ENCODE results near the gene KSR2.

The KSR2 gene

GRCh38 chr12:117567644-117568216 lies 401.1 kb downstream of the KSR2 start:
- no peak for DNase-seq

DNA sequence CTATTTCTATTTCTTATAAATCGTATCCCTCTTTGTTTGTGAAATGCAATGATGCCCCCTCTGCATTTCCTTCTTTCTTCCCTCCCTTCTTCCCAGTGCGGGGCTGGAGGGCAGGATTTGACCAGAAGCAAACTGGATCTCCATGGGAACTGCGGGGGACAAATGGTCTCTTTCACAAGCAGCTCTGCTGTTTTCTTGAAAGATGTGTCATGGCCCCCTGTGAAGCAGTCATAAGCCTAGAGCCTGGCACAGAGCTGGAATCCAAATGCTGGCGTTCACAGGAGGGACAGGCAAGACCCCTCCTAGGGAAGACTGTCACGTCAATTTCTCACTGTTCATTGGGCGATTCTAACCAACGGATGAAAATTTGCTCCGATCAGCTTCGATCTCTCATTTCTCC lies 403.9 kb downstream of the KSR2 start:
- no peak for DNase-seq

- no peak for DNase-seq
Measured at GRCh38 chr12:117563706-117564105, 405.1 kb downstream of the KSR2 start.

- DNase-seq = no peak
Measured at GRCh38 chr12:117563007-117563406, 405.8 kb downstream of the KSR2 start.

- DNase-seq = no peak
Measured at GRCh38 chr12:117561990-117562389, 406.8 kb downstream of the KSR2 start.

DNA sequence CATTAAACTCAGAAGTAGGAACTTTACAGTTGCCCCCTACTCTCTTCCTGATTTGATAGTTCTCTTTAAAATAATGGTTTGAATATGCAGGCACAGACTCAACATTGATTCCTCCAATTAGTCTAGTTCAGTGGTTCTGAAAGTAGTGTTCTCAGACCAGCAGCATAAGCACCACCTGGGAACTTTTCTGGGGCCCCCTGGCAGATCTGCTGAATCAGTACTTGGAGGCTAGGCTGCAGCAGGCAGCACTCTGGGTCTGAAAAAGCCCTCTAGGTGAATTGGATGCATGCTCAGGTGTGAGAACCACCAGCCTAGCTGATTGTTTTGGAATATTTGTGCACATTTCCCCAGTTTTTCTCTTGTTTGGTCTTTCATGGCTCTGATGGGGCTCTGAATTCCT lies 408.8 kb downstream of the KSR2 start:
- no peak for DNase-seq

GRCh38 chr12:117555889-117556288 lies 412.9 kb downstream of the KSR2 start:
- DNase-seq = no peak

DNA sequence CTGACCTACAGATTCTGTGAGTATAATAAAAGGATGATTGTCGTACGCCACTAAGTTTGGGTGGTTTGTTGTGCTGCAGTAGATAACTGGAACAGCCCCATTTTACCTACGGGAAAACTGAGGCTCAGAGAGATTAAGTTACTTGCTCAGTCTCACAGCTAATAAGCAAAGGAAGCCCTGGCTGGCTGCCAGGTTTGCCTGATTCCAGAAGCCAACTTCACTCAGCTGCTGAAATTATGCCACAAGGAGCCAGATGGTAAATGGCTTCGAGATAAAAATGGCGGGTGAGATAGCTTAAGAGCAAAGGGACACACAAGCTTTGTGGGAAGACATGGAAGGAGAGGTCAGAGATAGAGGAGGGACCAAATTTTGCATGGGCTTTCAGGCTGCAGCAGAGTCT lies 415.8 kb downstream of the KSR2 start:
- no peak for DNase-seq

DNA sequence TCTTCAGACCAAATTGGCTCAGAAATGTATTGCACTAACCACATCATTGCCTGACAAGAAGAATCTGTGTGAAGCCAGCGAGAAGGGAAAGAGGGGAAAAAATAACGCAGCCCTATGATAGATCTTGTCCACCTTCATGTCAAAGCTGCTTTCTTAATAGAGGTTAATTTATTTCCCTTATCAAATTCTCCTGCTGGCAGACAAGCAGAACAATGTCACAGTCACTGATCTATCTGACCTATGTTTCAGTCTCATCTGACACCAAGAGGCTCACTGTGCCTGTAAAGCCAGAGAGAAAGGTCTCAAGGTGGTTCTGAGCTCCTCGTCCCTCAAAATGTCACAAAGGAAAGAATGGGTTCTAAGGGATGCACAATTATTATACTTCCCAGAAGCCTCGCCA lies 417.1 kb downstream of the KSR2 start:
- no peak for DNase-seq

GRCh38 chr12:117547209-117547608 lies 421.6 kb downstream of the KSR2 start:
- no peak for DNase-seq

- no peak for DNase-seq
Measured at GRCh38 chr12:117545216-117545615, 423.6 kb downstream of the KSR2 start.

DNA sequence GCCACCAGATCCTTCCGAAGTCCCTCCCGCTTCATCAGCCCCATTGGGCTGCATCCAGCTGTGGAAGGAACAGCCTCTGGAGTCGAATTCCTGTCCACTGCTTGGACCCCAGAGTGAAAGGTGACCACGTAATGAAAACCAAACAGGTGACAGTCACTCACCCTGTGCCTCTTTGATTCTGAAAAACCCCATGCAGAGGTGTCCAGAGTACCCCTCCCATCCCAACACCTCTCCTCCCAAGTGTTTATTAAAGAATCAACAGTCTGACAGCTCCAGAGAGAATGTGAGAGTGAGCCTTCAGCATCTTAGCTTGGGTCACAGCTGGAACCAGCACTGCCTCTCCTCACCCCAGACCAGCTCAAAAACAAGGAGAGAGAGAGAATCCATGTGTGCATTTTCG lies 428.8 kb downstream of the KSR2 start:
- no peak for DNase-seq

- DNase-seq = no peak
Measured at GRCh38 chr12:117538926-117539325, 429.9 kb downstream of the KSR2 start.

GRCh38 chr12:117538032-117538690 lies 430.6 kb downstream of the KSR2 start:
- no peak for DNase-seq

GRCh38 chr12:117533687-117534086 lies 435.1 kb downstream of the KSR2 start:
- DNase-seq = no peak

DNA sequence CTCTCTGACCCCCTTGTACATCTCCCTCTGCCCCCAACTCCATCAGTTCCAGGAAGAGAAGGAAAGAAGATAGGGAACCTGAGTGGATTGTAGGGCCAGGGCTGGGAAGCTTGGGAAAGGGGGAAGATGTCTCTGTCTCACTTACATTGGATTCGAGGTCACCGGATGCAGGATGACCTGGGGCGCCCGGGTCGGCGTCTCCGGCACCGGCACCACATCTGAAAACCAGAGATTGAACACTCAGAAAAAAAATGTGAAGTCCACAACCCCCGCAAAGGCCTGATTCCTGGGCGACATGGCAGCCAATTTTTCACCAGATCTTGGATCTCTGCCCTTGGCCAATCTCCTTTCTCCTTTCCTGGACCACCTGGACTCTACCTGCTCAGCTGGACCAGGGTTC lies 438.0 kb downstream of the KSR2 start:
- no peak for DNase-seq

GRCh38 chr12:117528538-117528937 lies 440.3 kb downstream of the KSR2 start:
- no peak for DNase-seq

- DNase-seq = no peak
Measured at GRCh38 chr12:117527479-117527855, 441.3 kb downstream of the KSR2 start.

DNA sequence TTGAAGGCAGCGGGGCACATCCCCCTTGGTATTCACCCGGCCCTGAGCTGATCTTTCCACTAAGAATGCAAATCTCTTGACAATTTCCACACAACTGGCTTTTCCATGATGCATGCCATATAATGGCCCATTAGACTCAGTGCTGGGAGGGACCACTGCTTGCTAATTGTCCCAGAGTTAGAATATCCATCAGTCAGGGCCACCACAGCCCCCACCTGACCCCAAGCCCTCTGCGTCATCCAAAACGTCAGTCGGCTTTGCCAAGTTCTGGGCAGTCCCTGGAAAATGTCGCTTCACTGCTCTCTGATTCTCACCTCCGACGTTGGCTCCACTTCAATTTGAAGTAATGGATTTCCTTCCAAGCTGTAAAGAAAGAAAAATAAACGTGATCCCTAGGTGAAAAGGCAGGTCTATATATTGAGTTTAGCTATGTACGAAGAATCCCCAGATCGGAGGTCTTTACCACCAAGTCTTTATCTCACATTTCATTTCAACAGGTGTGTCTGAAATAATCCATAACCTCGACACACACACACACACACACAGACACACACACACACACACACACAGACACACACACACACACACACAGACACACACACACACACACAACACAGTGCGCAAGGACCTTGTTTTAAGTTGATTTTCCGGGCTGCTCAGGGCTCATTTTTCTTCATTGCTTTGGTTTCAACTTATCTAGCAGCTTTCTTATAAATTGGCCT lies 441.9 kb downstream of the KSR2 start:
- no peak for DNase-seq

DNA sequence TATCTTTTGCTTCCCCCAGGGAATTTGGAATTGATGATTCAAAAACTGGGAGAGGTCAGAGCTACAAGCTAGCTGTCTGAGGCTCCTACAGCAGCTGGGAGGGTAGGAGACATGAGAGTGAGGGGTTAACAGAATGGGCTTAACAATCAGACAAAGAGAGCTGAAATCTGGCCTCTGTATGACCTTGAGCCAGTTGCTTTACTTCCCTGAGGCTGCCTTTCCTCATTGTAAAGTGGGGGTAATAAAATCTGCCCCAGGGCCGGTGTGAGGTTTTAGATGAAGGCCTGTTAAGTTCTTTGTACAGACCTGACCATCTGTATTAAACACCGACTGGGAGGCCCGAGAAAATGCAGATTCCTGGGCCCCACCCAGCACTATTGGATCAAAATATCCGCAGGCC lies 443.0 kb downstream of the KSR2 start:
- no peak for DNase-seq

DNA sequence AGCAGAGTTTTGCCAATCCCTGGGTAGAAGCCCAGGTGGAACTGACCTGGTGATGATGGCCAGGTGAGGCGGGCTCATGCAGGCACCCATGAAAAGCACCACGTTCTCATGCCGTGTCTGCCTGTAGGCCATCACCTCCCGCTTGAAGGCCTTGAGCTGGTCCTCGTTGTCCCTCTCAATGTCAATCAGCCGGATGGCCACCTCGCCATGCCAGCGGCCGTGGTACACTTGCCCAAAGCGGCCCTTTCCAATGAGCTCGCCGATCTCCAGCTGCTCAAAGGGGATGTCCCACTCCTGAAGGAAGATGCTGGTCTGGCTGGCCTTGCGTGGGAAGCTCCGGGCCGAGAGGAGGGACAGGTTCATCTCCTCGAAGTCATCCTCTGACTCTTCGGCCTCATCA lies 444.0 kb downstream of the KSR2 start:
- no peak for DNase-seq

DNA sequence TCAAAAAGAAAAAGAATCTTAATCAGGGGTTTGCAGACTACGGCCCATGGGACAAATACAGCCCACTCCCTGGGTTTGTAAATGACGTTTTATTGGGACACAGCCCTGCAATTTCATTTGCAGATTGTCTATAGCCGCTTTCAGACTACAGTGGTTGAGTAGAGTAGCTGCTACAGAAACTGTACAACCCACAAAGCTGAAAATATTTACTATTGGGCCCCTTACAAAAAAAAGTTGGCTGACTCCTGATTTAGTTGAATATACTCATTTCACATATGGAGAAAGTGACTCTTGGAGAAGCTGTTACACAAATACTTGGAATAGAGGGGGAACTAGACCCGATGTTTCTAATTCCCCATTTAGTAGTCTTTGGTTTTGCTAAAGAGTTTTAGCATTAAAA lies 444.8 kb downstream of the KSR2 start:
- no peak for DNase-seq

DNA sequence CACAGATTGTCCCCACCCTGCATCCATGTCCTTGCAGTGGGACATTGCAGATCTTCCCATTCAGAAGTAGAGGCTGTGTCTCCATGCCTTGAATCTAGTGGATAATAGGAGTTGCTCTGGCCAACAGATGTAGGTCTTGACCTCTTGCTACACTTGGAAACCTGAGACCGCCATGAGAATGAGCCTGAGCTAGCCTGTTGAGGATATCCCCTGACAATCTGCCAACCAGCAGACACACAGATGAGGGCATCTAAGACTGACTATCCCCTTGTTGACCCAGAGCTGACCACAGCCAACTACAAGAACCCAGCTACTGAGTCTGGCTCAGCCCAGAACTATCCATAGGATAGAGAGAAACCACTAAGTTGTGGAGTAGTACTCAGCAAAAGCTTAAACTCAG lies 446.2 kb downstream of the KSR2 start:
- DNase-seq = no peak

- no peak for DNase-seq
Measured at GRCh38 chr12:117521867-117522266, 446.9 kb downstream of the KSR2 start.

GRCh38 chr12:117521346-117521745 lies 447.4 kb downstream of the KSR2 start:
- no peak for DNase-seq
